SK-N-SH treated with all-trans-retinoic acid at 6 μM for 48 hours (cell line): Measurements from ENCODE around the gene BOK.
A peak's percentile ranks its signal among the peaks of the same experiment; 100 is the strongest.
"Not testable (repeated sequence)": the region's sequence is repeated elsewhere in the genome, so short reads cannot be mapped to it uniquely, and the experiment has no call there.

Source experiments
- ATAC-seq: fragments of 200-7000 bp; cut with Tn5 transposase; 3 replicates; pipeline ENCODE4 v1.9.1; 2020; ENCODE audit warnings: mild to moderate bottlenecking, moderate library complexity
- ARNTL ChIP-seq: fragments of 450-650 bp; formaldehyde crosslinking; IDR thresholded peaks from 2 replicates; pipeline ENCODE4 v1.5.0; 2020; ENCODE audit warnings: low read depth, mild to moderate bottlenecking, moderate library complexity, borderline replicate concordance
- CSDC2 ChIP-seq: fragments of 250-450 bp; sonication (Bioruptor Pico); IDR thresholded peaks from 2 replicates; pipeline ENCODE4 v1.5.0; 2020; ENCODE audit warnings: mild to moderate bottlenecking, moderate library complexity
- ESRRG ChIP-seq: fragments of 250-450 bp; sonication (Bioruptor Pico); IDR thresholded peaks from 2 replicates; pipeline ENCODE4 v1.6.1; 2021; ENCODE audit warnings: mild to moderate bottlenecking
- ISL1 ChIP-seq: fragments of 250-450 bp; sonication (Bioruptor Pico); IDR thresholded peaks from 2 replicates; pipeline ENCODE4 v2.1.2; 2022; ENCODE audit warnings: mild to moderate bottlenecking, moderate library complexity
- PATZ1 ChIP-seq: fragments of 250-450 bp; sonication (Bioruptor Pico); IDR thresholded peaks from 2 replicates; pipeline ENCODE4 v1.8.0; 2020; ENCODE audit warnings: mild to moderate bottlenecking, moderate library complexity, borderline replicate concordance
- POU6F1 ChIP-seq: fragments of 250-450 bp; sonication (Bioruptor Pico); IDR thresholded peaks from 2 replicates; pipeline ENCODE4 v1.8.0; 2021; ENCODE audit warnings: low read depth, mild to moderate bottlenecking, moderate library complexity, borderline replicate concordance
- PPARA ChIP-seq: fragments of 250-450 bp; sonication (Bioruptor Pico); IDR thresholded peaks from 2 replicates; pipeline ENCODE4 v1.5.0; 2020; ENCODE audit warnings: mild to moderate bottlenecking, borderline replicate concordance
- SNAI2 ChIP-seq: fragments of 250-450 bp; sonication (Bioruptor Pico); IDR thresholded peaks from 2 replicates; pipeline ENCODE4 v1.5.0; 2020; ENCODE audit warnings: mild to moderate bottlenecking, moderate library complexity
- TCF4 ChIP-seq: fragments of 250-450 bp; sonication (Bioruptor Pico); IDR thresholded peaks from 2 replicates; pipeline ENCODE4 v1.8.0; 2021; ENCODE audit warnings: mild to moderate bottlenecking, moderate library complexity, borderline replicate concordance
- TOX ChIP-seq: fragments of 250-450 bp; sonication (Bioruptor Pico); IDR thresholded peaks from 2 replicates; pipeline ENCODE4 v1.8.0; 2021; ENCODE audit warnings: mild to moderate bottlenecking, moderate library complexity, borderline replicate concordance
- TSHZ2 ChIP-seq: fragments of 250-450 bp; sonication (Bioruptor Pico); IDR thresholded peaks from 2 replicates; pipeline ENCODE4 v1.5.0; 2020; ENCODE audit warnings: mild to moderate bottlenecking, moderate library complexity
- ZFP30 ChIP-seq: fragments of 450-650 bp; formaldehyde crosslinking; IDR thresholded peaks from 2 replicates; pipeline ENCODE4 v1.5.0; 2022; ENCODE audit warnings: mild to moderate bottlenecking, moderate library complexity
- ZNF70 ChIP-seq: fragments of 450-650 bp; formaldehyde crosslinking; IDR thresholded peaks from 2 replicates; pipeline ENCODE4 v1.5.0; 2020; ENCODE audit warnings: mild to moderate bottlenecking, moderate library complexity

BOK gene

DNA sequence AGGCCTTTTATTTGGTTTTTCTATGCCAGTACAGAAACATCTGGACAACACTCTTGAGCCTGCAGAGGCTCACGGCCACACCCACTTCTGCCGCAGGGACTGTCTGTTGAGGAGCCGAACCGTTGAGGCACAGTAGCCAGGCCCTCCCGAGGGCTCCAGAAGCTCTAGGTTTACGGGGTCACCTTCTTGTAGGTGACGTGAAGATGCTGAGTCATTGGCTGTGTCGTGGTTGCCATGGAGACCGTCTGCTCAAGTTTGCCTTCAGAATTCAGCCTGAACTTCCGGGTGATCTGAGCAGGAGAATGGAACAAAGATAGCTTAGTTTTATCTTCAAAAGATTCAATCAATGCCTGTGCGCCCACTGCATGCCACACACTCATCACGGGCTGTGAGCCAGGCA lies 25.9 kb downstream of the BOK start (continued):
- no peak for TF ChIP-seq PATZ1 (CRISPR knock-in tag)
- TF ChIP-seq POU6F1, result no peak
- no peak for TF ChIP-seq ISL1
- TF ChIP-seq ZNF70 (CRISPR knock-in tag), result no peak
- TF ChIP-seq SNAI2 (CRISPR knock-in tag), result no peak
- TF ChIP-seq TOX (CRISPR knock-in tag), result no peak
- no peak for TF ChIP-seq TCF4 (CRISPR knock-in tag)

GRCh38 chr2:241586564-241587264 lies 28.2 kb downstream of the BOK start:
- TF ChIP-seq PPARA (CRISPR knock-in tag), result no peak
- peak; percentile 100 for TF ChIP-seq ZFP30 (CRISPR knock-in tag)
- TF ChIP-seq CSDC2 (CRISPR knock-in tag), result no peak
- no peak for ATAC-seq

- not testable (repeated sequence) for ATAC-seq
Measured at GRCh38 chr2:241589863-241590262, 31.3 kb downstream of the BOK start.

DNA sequence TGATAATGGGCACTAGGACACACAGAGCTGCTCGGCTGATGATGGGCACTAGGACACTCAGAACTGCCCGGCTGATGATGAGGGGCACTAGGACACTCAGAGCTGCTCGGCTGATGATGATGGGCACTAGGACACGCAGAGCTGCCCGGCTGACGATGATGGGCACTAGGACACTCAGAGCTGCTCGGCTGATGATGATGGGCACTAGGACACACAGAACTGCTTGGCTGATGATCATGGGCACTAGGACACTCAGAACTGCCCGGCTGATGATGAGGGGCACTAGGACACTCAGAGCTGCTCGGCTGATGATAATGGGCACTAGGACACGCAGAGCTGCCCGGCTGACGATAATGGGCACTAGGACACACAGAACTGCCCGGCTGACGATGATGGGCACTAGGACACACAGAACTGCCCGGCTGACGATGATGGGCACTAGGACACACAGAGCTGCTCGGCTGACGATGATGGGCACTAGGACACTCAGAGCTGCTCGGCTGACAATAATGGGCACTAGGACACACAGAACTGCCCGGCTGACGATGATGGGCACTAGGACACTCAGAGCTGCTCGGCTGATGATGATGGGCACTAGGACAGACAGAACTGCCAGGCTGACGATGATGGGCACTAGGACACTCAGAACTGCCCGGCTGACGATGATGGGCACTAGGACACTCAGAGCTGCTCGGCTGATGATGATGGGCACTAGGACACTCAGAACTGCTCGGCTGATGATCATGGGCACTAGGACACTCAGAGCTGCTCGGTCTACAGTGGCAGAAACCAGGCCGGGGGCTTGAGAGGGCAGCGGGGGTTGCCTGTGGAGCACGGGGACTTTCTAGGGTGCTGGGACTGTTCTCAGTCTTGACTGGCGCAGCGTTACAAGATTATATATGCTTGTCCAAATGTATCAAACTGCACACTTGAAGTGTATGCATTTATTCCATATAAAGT lies 32.2 kb downstream of the BOK start:
- not testable (repeated sequence) for ATAC-seq

GRCh38 chr2:241592126-241592845 lies 33.7 kb downstream of the BOK start:
- TF ChIP-seq TSHZ2 (CRISPR knock-in tag) (no peak), PPARA (CRISPR knock-in tag) (no peak), ARNTL (CRISPR knock-in tag) (no peak), TOX (CRISPR knock-in tag) (no peak), ESRRG (CRISPR knock-in tag) (no peak), CSDC2 (CRISPR knock-in tag) (no peak), ZNF70 (CRISPR knock-in tag) (no peak), SNAI2 (CRISPR knock-in tag) (no peak), PATZ1 (CRISPR knock-in tag) (no peak), ZFP30 (CRISPR knock-in tag) (no peak), TCF4 (CRISPR knock-in tag) (no peak)
- ATAC-seq, result no peak; the same call in 2 of the 3 replicates
